MM.1S (cell line): ENCODE measurements around the gene CAMSAP1.

ENCODE experiments used
- DNase-seq: peaks from one replicate; pipeline ENCODE4 v3.0.0-alpha.2; 2015
- H2AFZ ChIP-seq: fragments of 300-600 bp; sonication (generic); 2 replicates; pipeline ENCODE4 v1.6.0; 2016; ENCODE audit warnings: antibody characterized with exemption, low read length
- H3F3A ChIP-seq: fragments of 300-600 bp; sonication (generic); 2 replicates; pipeline ENCODE4 v1.6.1; 2016; ENCODE audit warnings: mild to moderate bottlenecking, antibody characterized with exemption, low read length, moderate library complexity, mixed read lengths; ENCODE audit not compliant: insufficient read depth
- H3K27ac ChIP-seq: fragments of 300-600 bp; sonication (generic); 2 replicates; pipeline ENCODE4 v1.5.1; 2016; ENCODE audit warnings: mild to moderate bottlenecking, low read length
- H3K27me3 ChIP-seq: fragments of 300-600 bp; sonication (generic); replicated peaks from 2 replicates; pipeline ENCODE4 v1.6.0; 2016; ENCODE audit warnings: low read length; ENCODE audit not compliant: insufficient read depth
- H3K36me3 ChIP-seq: fragments of 300-600 bp; sonication (generic); replicated peaks from 2 replicates; pipeline ENCODE4 v1.6.1; 2016; ENCODE audit warnings: mild to moderate bottlenecking, low read length, mixed read lengths; ENCODE audit not compliant: insufficient read depth
- H3K4me1 ChIP-seq: fragments of 300-600 bp; sonication (generic); 2 replicates; pipeline ENCODE4 v1.6.1; 2016; ENCODE audit warnings: low read length, mixed read lengths
- H3K4me2 ChIP-seq: fragments of 300-600 bp; sonication (generic); 2 replicates; pipeline ENCODE4 v1.6.0; 2016; ENCODE audit warnings: low read depth, low read length
- H3K4me3 ChIP-seq: fragments of 300-600 bp; sonication (generic); 2 replicates; pipeline ENCODE4 v1.5.1; 2016; ENCODE audit warnings: low read length, mixed read lengths
- H3K79me2 ChIP-seq: fragments of 300-600 bp; sonication (generic); 2 replicates; pipeline ENCODE4 v1.6.1; 2016; ENCODE audit warnings: mixed run types, low read length, mixed read lengths
- H3K9ac ChIP-seq: fragments of 300-600 bp; sonication (generic); 2 replicates; pipeline ENCODE4 v1.6.1; 2016; ENCODE audit warnings: low read length, mixed read lengths
- H3K9me2 ChIP-seq: fragments of 300-600 bp; sonication (generic); replicated peaks from 2 replicates; pipeline ENCODE4 v1.6.1; 2016; ENCODE audit warnings: mild to moderate bottlenecking, low read length, mixed read lengths; ENCODE audit not compliant: insufficient read depth
- H3K9me3 ChIP-seq: fragments of 300-600 bp; sonication (generic); replicated peaks from 2 replicates; pipeline ENCODE4 v1.6.1; 2016; ENCODE audit warnings: mild to moderate bottlenecking, low read length, mixed read lengths; ENCODE audit not compliant: insufficient read depth
- H4K20me1 ChIP-seq: fragments of 300-600 bp; sonication (generic); 2 replicates; pipeline ENCODE4 v1.6.1; 2016; ENCODE audit warnings: mild to moderate bottlenecking, low read length, moderate library complexity, mixed read lengths; ENCODE audit not compliant: insufficient read depth
- EZH2 ChIP-seq: fragments of 300-600 bp; sonication (generic); optimal IDR thresholded peaks from 2 replicates; pipeline ENCODE3; 2017; ENCODE audit warnings: low read depth, mild to moderate bottlenecking, antibody characterized with exemption, low read length, mixed read lengths
- EZH2phosphoT487 ChIP-seq: fragments of 300-600 bp; sonication (generic); IDR thresholded peaks from 2 replicates; pipeline ENCODE4 v1.6.1; 2018; ENCODE audit warnings: antibody characterized with exemption, low read length
- TF ChIP-seq, protein P1 (sequence below): fragments of 300-600 bp; sonication (generic); IDR thresholded peaks from 2 replicates; pipeline ENCODE4 v1.5.1; 2016; ENCODE audit warnings: antibody characterized with exemption, low read length, mixed read lengths

CAMSAP1 gene

DNA sequence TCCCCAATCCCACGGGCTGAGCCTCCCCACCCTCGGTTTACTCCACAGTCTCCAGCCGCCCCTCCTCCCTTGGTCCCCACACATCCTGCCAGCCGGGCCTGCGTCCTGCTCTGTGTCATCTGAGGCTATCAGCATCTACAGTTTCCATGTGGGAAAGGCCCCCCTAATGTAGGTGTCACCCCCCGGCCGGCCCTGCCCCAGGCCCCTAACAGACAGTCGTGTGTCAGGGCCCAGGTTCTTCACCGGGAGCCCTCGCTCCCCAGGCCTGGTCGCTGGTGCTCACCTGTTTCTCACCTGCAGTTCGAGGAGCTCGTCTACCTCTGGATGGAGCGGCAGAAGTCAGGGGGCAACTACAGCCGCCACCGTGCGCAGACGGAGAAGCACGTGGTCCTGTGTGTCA, 142.6 kb downstream of the CAMSAP1 start:
- Histone ChIP-seq H3K4me3 (no peak overlapping the region), H4K20me1 (no peaks in the 10 kb centered on the region), H3K36me3 (no peaks in the 10 kb centered on the region), H3K27ac (no peak overlapping the region), H3F3A (no peaks in the 10 kb centered on the region), H3K27me3 (peaks cover 57% of the 10 kb centered on the region), H3K4me1 (no peaks in the 10 kb centered on the region), H2AFZ (no peak overlapping the region), H3K79me2 (no peaks in the 10 kb centered on the region), H3K4me2 (no peak overlapping the region), H3K9me3 (no peaks in the 10 kb centered on the region), H3K9ac (no peak overlapping the region), H3K9me2 (no peaks in the 10 kb centered on the region)
- TF ChIP-seq EZH2phosphoT487 (no peak), EZH2 (no peak)
- TF ChIP-seq, protein P1, sequence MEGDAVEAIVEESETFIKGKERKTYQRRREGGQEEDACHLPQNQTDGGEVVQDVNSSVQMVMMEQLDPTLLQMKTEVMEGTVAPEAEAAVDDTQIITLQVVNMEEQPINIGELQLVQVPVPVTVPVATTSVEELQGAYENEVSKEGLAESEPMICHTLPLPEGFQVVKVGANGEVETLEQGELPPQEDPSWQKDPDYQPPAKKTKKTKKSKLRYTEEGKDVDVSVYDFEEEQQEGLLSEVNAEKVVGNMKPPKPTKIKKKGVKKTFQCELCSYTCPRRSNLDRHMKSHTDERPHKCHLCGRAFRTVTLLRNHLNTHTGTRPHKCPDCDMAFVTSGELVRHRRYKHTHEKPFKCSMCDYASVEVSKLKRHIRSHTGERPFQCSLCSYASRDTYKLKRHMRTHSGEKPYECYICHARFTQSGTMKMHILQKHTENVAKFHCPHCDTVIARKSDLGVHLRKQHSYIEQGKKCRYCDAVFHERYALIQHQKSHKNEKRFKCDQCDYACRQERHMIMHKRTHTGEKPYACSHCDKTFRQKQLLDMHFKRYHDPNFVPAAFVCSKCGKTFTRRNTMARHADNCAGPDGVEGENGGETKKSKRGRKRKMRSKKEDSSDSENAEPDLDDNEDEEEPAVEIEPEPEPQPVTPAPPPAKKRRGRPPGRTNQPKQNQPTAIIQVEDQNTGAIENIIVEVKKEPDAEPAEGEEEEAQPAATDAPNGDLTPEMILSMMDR, result no peak
- no peak for DNase-seq

DNA sequence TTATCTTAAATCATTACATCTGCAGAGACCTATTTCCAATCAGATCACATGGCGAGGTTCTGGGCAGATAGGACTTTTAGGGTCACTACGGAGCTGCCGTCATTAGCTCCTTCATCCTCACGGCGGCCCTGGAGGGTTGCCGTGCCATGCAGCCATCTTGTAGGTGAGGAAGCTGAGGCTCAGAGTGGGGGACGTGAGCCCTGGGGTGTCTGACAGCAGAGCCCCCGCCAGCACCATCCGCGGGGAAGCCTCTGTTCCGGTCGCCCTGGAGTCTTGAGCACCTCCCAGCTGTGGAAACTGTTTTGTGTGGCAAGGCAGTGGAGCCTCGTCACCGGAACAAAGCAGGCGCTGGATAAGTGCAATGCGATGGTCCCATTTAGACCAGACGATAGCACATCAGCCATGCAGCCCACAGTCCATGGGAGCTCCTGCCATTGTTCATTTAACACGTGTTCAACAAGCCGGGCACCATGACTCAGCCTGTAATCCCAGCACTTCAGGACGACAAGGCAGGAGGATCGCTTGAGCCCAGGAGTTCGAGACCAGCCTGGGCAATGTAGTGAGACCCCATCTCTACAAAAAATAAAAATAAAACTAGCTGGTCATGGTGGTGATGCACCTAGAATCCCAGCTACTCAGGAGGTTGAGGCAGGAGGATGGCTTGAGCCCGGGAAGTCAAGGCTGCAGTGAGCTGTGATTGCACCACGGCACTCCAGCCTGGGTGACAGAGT, 143.5 kb downstream of the CAMSAP1 start:
- peaks cover 65% of the 10 kb centered on the region for H3K27me3 ChIP-seq
- no peak overlapping the region for H3K9ac ChIP-seq
- TF ChIP-seq, protein P1, result no peak
- no peak for TF ChIP-seq EZH2
- TF ChIP-seq EZH2phosphoT487, result no peak
- no peaks in the 10 kb centered on the region for H4K20me1 ChIP-seq
- no peaks in the 10 kb centered on the region for H3K9me2 ChIP-seq
- H3K4me2 ChIP-seq, result no peak overlapping the region
- no peak overlapping the region for H2AFZ ChIP-seq
- H3K4me3 ChIP-seq, result no peak overlapping the region
- no peak overlapping the region for H3K27ac ChIP-seq
- H3K9me3 ChIP-seq, result no peaks in the 10 kb centered on the region
- no peak for DNase-seq
- H3F3A ChIP-seq, result no peaks in the 10 kb centered on the region
- no peaks in the 10 kb centered on the region for H3K36me3 ChIP-seq
- H3K4me1 ChIP-seq, result no peaks in the 10 kb centered on the region
- no peaks in the 10 kb centered on the region for H3K79me2 ChIP-seq

DNA sequence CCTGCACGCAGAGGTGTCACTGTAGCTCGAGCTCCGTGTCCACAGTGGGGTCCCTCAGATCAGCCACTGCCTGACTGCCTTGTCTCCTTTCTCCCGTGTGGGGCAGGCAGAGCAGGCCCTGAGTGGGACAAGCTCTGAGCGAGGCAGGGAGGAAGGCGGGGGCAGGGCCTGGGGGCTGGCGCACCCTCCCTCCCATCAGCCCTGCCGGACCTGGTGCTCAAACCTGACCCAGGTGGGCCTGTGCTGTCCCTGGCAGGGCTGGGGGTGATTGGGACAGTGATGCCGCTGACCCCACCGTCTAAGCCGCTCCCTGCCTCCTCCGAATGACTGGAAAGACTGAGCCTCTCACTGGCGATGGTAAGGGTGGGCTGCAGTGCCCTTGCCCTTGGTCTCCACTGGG, 144.4 kb downstream of the CAMSAP1 start:
- Histone ChIP-seq H3K4me3 (no peak overlapping the region), H3F3A (no peaks in the 10 kb centered on the region), H3K36me3 (no peaks in the 10 kb centered on the region), H3K4me2 (no peak overlapping the region), H3K27me3 (peaks cover 73% of the 10 kb centered on the region), H4K20me1 (no peaks in the 10 kb centered on the region), H3K9ac (no peak overlapping the region), H2AFZ (no peak overlapping the region), H3K79me2 (no peaks in the 10 kb centered on the region), H3K27ac (no peak overlapping the region), H3K9me3 (no peaks in the 10 kb centered on the region), H3K9me2 (no peaks in the 10 kb centered on the region), H3K4me1 (no peaks in the 10 kb centered on the region)
- TF ChIP-seq EZH2 (no peak), EZH2phosphoT487 (no peak)
- TF ChIP-seq, protein P1, result no peak
- no peak for DNase-seq
